Cardiac muscle cell (in vitro differentiated cells and primary cell): ENCODE data around the gene NRP1. TPM values are rescaled to one million over a fixed set of nuclear protein-coding genes. Genes with fewer than 3 reads are reported as not detected.

Experiments used
- DNase-seq, 2 donors: peaks; one replicate each; pipeline versions ENCODE4 v3.0.0 to v3.0.0-alpha.2; 2010 to 2017; ENCODE audit warnings: low read depth in 1 of 2, low spot score in 1 of 2
- H3K27ac ChIP-seq: fragments of 200-600 bp; sonication (generic); 2 replicates; pipeline ENCODE4 v1.5.1; 2016
- H3K27me3 ChIP-seq: fragments of 200-600 bp; sonication (generic); 2 replicates; pipeline ENCODE4 v1.6.0; 2016; ENCODE audit warnings: control low read depth
- H3K36me3 ChIP-seq: fragments of 200-600 bp; sonication (generic); 2 replicates; pipeline ENCODE4 v1.5.1; 2016; ENCODE audit warnings: control low read depth
- H3K4me1 ChIP-seq: fragments of 200-600 bp; sonication (generic); 2 replicates; pipeline ENCODE4 v1.8.1; 2017; ENCODE audit warnings: low read depth, mild to moderate bottlenecking, mixed run types
- H3K4me3 ChIP-seq: fragments of 200-600 bp; sonication (generic); 2 replicates; pipeline ENCODE4 v1.5.1; 2016; ENCODE audit warnings: mild to moderate bottlenecking
- H3K9me3 ChIP-seq: fragments of 200-600 bp; sonication (generic); 2 replicates; pipeline ENCODE4 v1.5.1; 2017; ENCODE audit warnings: low read depth, mild to moderate bottlenecking, control low read depth
- polyA plus RNA-seq: library from polyadenylated mRNA; unstranded; fragments of >200 nt; fragmentation: Nextera tagmentation; extraction: Ambion mirVana; gene quantifications from 2 replicates; pipeline ENCODE4 v1.2.1, GENCODE V29; 2016
- total RNA-seq: library from RNA; depleted of rRNA; stranded (reverse); fragments of >200 nt; gene quantifications from 2 replicates; pipeline ENCODE4 v1.2.3, GENCODE V29; 2016
- TF ChIP-seq, protein P1 (sequence below): IDR thresholded peaks from 2 replicates; pipeline ENCODE4 v1.5.1; 2012; ENCODE audit warnings: low read depth, mild to moderate bottlenecking, low read length

The NRP1 gene
- total and polyA plus RNA-seq, 2 experiments from 2014 or later = 145 to 327 TPM

- H3K27me3 ChIP-seq = no peaks in the 10 kb centered on the region
- no peaks in the 10 kb centered on the region for H3K9me3 ChIP-seq
- no peak overlapping the region for H3K27ac ChIP-seq
- no peak overlapping the region for H3K4me3 ChIP-seq
- H3K4me1 ChIP-seq = peaks cover 3% of the 10 kb centered on the region
- H3K36me3 ChIP-seq = no peaks in the 10 kb centered on the region
- DNase-seq = peak in 1 of 2 donors; percentile 73
- TF ChIP-seq, protein P1, sequence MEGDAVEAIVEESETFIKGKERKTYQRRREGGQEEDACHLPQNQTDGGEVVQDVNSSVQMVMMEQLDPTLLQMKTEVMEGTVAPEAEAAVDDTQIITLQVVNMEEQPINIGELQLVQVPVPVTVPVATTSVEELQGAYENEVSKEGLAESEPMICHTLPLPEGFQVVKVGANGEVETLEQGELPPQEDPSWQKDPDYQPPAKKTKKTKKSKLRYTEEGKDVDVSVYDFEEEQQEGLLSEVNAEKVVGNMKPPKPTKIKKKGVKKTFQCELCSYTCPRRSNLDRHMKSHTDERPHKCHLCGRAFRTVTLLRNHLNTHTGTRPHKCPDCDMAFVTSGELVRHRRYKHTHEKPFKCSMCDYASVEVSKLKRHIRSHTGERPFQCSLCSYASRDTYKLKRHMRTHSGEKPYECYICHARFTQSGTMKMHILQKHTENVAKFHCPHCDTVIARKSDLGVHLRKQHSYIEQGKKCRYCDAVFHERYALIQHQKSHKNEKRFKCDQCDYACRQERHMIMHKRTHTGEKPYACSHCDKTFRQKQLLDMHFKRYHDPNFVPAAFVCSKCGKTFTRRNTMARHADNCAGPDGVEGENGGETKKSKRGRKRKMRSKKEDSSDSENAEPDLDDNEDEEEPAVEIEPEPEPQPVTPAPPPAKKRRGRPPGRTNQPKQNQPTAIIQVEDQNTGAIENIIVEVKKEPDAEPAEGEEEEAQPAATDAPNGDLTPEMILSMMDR = no peak
Observed at GRCh38 chr10:33376976-33377657, 42.6 kb upstream of the NRP1 start.

DNA sequence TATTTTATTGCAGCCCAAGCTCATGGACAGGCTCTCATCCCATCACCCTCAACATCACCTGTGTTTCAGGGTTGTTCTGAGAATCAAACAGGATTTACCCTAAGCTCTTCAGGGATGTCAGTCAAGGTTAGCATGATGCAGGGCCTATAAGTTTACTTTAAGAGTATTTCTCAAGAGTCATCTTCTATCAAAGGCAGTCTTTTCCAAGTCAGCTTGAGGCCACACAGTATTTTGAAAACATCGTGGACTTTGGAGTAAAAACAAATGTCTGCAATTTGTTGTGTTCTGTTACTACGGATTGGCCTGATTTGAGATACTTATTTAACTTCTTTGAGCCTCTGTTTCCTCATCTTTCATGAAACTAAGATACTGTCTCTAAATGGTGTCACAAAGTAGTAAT is 42.0 kb upstream of the NRP1 start:
- Histone ChIP-seq H3K36me3 (no peaks in the 10 kb centered on the region), H3K9me3 (no peaks in the 10 kb centered on the region), H3K27me3 (no peaks in the 10 kb centered on the region), H3K4me3 (no peak overlapping the region), H3K4me1 (no peaks in the 10 kb centered on the region), H3K27ac (no peak overlapping the region)
- TF ChIP-seq, protein P1 = no peak
- DNase-seq = no peak

DNA sequence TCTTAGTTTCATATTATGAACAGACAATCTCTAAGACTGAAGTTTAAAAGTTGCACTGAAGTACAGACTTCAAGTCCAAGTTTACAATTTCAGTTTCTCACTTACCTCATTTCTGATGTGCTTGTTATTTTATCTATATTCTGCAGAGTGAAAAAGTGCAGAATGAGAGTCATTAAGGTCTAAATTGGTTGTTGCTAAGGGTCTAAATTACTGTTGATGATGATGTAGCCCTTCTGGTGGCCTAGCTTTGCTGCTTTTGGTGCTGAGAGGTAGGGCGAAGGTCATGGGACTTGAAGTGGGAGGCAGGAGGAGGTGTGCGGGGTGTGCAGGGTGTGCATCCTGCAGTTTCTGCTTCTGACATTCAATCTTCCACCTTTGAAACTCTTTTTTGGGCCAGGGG is 38.8 kb upstream of the NRP1 start:
- TF ChIP-seq, protein P1 = no peak
- H3K4me3 ChIP-seq = no peak overlapping the region
- no peaks in the 10 kb centered on the region for H3K36me3 ChIP-seq
- no peak for DNase-seq
- H3K4me1 ChIP-seq = no peaks in the 10 kb centered on the region
- H3K27ac ChIP-seq = no peak overlapping the region
- H3K27me3 ChIP-seq = no peaks in the 10 kb centered on the region
- no peaks in the 10 kb centered on the region for H3K9me3 ChIP-seq

GRCh38 chr10:33371234-33371633 is 36.8 kb upstream of the NRP1 start:
- no peaks in the 10 kb centered on the region for H3K4me1 ChIP-seq
- H3K27me3 ChIP-seq = no peaks in the 10 kb centered on the region
- H3K9me3 ChIP-seq = no peaks in the 10 kb centered on the region
- H3K4me3 ChIP-seq = no peak overlapping the region
- DNase-seq = no peak
- H3K27ac ChIP-seq = no peak overlapping the region
- TF ChIP-seq, protein P1 = no peak
- H3K36me3 ChIP-seq = no peaks in the 10 kb centered on the region

DNA sequence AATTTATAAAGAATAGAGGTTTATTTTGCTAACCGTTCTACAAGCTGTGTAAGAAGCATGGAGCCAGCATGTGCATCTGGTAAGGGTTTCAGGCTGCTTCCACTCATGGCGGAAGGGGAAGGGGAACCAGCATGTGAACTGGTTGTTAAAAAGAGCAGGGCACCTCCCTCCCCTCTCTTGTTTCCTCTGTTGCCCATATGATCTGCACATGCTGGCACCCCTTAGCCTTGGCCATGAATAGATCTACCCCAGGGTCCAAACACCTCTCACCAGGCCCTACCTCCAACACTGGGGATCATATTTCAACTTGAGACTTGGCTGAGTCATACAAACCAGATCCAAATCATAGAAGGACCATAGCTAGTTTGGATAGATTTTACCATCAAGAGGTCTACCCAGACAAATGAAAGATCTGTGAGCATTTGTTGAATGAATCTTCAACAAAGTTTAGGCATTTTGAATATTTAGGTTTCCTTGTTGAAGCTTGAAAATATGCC is 36.0 kb upstream of the NRP1 start:
- no peak for DNase-seq
- H3K36me3 ChIP-seq = no peaks in the 10 kb centered on the region
- no peaks in the 10 kb centered on the region for H3K4me1 ChIP-seq
- H3K9me3 ChIP-seq = no peaks in the 10 kb centered on the region
- no peaks in the 10 kb centered on the region for H3K27me3 ChIP-seq
- H3K27ac ChIP-seq = no peak overlapping the region
- H3K4me3 ChIP-seq = no peak overlapping the region
- TF ChIP-seq, protein P1 = no peak
